Ishikawa (cell line): Measurements from ENCODE around the gene HOXA10.

Experiments
- MAX ChIP-seq: IDR thresholded peaks from 2 replicates; pipeline ENCODE4 v1.6.1; 2012
- NFIC ChIP-seq: IDR thresholded peaks from 2 replicates; pipeline ENCODE4 v1.6.1; 2012
- RAD21 ChIP-seq: IDR thresholded peaks from 2 replicates; pipeline ENCODE4 v1.6.1; 2012; ENCODE audit warnings: low read depth
- TCF12 ChIP-seq: IDR thresholded peaks from 2 replicates; pipeline ENCODE4 v1.6.1; 2012; ENCODE audit warnings: low read depth
- TEAD4 ChIP-seq: IDR thresholded peaks from 2 replicates; pipeline ENCODE4 v1.6.1; 2012

- TF ChIP-seq RAD21 (no peak), MAX (no peak), TEAD4 (no peak), TCF12 (no peak), NFIC (no peak)
Measured at GRCh38 chr7:27201580-27202017, 27.5 kb upstream of the HOXA10 start.
